Neutrophil (primary cell): ENCODE results near the gene ATP1A2.

Experiments used
- H3K27ac ChIP-seq: fragments of 200-600 bp; sonication (generic); 2 replicates; pipeline ENCODE4 v1.5.1; 2016; ENCODE audit warnings: mild to moderate bottlenecking, moderate library complexity
- H3K27me3 ChIP-seq: fragments of 200-600 bp; sonication (generic); 2 replicates; pipeline ENCODE4 v1.6.0; 2016; ENCODE audit warnings: mild to moderate bottlenecking
- H3K36me3 ChIP-seq: fragments of 200-600 bp; sonication (generic); 2 replicates; pipeline ENCODE4 v1.5.1; 2017
- H3K4me1 ChIP-seq, 2 experiments: fragments of 200-600 bp in 1 of 2; sonication (generic) in 1 of 2; 1 replicate in 1 of 2; 2 replicates in 1 of 2; pipeline versions ENCODE4 v1.5.1 to v1.6.1; 2013 to 2016; ENCODE audit warnings: low read depth in 1 of 2, low read length in 1 of 2, mild to moderate bottlenecking in 1 of 2, moderate library complexity in 1 of 2; ENCODE audit not compliant: control insufficient read depth in 1 of 2, insufficient read depth in 1 of 2
- H3K4me3 ChIP-seq, 2 experiments: fragments of 200-600 bp in 1 of 2; sonication (generic) in 1 of 2; 1 replicate in 1 of 2; 2 replicates in 1 of 2; pipeline ENCODE4 v1.5.1; 2013 to 2016; ENCODE audit warnings: low read depth in 1 of 2, low read length in 1 of 2, mild to moderate bottlenecking in 1 of 2, moderate library complexity in 1 of 2
- H3K9me3 ChIP-seq: fragments of 200-600 bp; sonication (generic); 2 replicates; pipeline ENCODE4 v1.5.1; 2016
- TF ChIP-seq, protein P1 (sequence below): fragments of 200-600 bp; sonication (generic); IDR thresholded peaks from 2 replicates; pipeline ENCODE4 v1.5.1; 2016; ENCODE audit warnings: antibody characterized with exemption

Gene ATP1A2

GRCh38 chr1:160128636-160129035 is 13.1 kb downstream of the ATP1A2 start:
- H3K9me3 ChIP-seq, result no peaks in the 10 kb centered on the region
- H3K4me1 ChIP-seq, result no peaks in the 10 kb centered on the region
- TF ChIP-seq, protein P1, sequence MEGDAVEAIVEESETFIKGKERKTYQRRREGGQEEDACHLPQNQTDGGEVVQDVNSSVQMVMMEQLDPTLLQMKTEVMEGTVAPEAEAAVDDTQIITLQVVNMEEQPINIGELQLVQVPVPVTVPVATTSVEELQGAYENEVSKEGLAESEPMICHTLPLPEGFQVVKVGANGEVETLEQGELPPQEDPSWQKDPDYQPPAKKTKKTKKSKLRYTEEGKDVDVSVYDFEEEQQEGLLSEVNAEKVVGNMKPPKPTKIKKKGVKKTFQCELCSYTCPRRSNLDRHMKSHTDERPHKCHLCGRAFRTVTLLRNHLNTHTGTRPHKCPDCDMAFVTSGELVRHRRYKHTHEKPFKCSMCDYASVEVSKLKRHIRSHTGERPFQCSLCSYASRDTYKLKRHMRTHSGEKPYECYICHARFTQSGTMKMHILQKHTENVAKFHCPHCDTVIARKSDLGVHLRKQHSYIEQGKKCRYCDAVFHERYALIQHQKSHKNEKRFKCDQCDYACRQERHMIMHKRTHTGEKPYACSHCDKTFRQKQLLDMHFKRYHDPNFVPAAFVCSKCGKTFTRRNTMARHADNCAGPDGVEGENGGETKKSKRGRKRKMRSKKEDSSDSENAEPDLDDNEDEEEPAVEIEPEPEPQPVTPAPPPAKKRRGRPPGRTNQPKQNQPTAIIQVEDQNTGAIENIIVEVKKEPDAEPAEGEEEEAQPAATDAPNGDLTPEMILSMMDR, result no peak
- H3K27ac ChIP-seq, result no peak overlapping the region
- H3K36me3 ChIP-seq, result no peaks in the 10 kb centered on the region
- H3K4me3 ChIP-seq, result no peak overlapping the region
- no peaks in the 10 kb centered on the region for H3K27me3 ChIP-seq

DNA sequence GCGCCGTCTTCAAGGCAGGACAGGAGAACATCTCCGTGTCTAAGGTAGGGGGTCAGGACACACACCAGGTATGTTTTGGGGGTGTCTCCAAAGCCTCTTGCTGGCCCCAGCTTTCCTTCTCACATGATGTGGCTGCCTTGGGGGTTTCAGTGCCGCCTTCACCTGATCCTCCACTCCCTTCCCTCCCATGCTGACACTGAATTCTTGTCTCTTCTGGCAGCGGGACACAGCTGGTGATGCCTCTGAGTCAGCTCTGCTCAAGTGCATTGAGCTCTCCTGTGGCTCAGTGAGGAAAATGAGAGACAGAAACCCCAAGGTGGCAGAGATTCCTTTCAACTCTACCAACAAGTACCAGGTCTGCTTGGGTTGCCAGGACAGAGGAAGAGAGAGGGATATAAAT is 13.5 kb downstream of the ATP1A2 start:
- TF ChIP-seq, protein P1, result no peak
- Histone ChIP-seq H3K4me1 (no peaks in the 10 kb centered on the region), H3K36me3 (no peaks in the 10 kb centered on the region), H3K27me3 (no peaks in the 10 kb centered on the region), H3K4me3 (no peak overlapping the region), H3K9me3 (no peaks in the 10 kb centered on the region), H3K27ac (no peak overlapping the region)

- Histone ChIP-seq H3K36me3 (no peaks in the 10 kb centered on the region), H3K4me3 (no peak overlapping the region), H3K27ac (no peak overlapping the region), H3K27me3 (no peaks in the 10 kb centered on the region), H3K4me1 (no peaks in the 10 kb centered on the region), H3K9me3 (no peaks in the 10 kb centered on the region)
- TF ChIP-seq, protein P1, result no peak
These were observed 14.0 kb downstream of the ATP1A2 start for GRCh38 chr1:160129558-160129957.

DNA sequence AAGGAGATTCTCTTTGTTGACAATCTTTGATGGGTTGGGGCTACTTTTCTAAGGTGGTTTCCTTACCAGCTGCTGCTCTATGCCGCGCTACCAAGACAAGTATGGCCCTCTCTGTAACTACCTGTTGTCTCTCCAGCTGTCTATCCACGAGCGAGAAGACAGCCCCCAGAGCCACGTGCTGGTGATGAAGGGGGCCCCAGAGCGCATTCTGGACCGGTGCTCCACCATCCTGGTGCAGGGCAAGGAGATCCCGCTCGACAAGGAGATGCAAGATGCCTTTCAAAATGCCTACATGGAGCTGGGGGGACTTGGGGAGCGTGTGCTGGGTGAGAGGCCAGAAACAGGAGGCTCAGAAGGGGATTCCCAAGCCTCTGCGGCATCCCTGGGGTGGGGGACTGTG is 14.4 kb downstream of the ATP1A2 start:
- Histone ChIP-seq H3K27ac (no peak overlapping the region), H3K4me3 (no peak overlapping the region), H3K36me3 (no peaks in the 10 kb centered on the region), H3K9me3 (no peaks in the 10 kb centered on the region), H3K4me1 (no peaks in the 10 kb centered on the region), H3K27me3 (no peaks in the 10 kb centered on the region)
- TF ChIP-seq, protein P1, result no peak

DNA sequence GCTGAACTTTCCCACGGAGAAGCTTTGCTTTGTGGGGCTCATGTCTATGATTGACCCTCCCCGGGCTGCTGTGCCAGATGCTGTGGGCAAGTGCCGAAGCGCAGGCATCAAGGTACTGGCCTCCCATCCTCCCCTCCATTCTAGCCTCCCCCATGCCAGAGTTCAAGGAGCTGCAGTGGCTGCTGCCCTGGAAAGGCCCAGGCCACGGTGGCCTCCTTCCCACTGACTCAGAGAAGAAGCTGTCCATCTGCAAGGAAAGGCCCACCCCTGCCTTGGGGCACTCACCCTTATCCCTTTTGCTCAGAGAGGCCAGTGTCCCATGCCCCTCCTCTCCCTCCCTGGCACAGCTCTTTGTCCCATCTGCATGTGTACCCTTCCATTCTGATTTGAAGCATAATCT is 14.9 kb downstream of the ATP1A2 start:
- Histone ChIP-seq H3K4me3 (no peak overlapping the region), H3K9me3 (no peaks in the 10 kb centered on the region), H3K36me3 (no peaks in the 10 kb centered on the region), H3K4me1 (no peaks in the 10 kb centered on the region), H3K27ac (no peak overlapping the region), H3K27me3 (no peaks in the 10 kb centered on the region)
- TF ChIP-seq, protein P1, result no peak

DNA sequence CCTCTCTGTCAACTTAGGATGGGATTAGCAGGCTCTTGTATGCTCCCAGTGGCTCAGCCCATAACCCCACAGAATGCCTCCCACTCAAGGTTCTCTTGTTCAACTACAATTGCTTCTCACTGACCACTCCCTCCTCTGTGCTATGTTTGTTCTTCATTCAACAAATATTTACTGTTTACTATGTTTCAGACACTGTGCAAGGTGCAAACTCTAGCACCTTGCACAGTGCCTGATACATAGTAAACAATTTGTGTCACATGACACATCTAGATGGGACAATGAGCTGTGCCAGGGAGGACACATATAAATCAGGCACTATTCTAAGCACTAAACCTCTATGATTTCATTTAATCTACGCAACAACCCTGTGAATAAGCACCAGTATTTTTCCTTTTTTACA is 15.4 kb downstream of the ATP1A2 start:
- H3K4me3 ChIP-seq, result no peak overlapping the region
- H3K4me1 ChIP-seq, result no peaks in the 10 kb centered on the region
- no peaks in the 10 kb centered on the region for H3K9me3 ChIP-seq
- TF ChIP-seq, protein P1, result no peak
- H3K27me3 ChIP-seq, result no peaks in the 10 kb centered on the region
- no peak overlapping the region for H3K27ac ChIP-seq
- H3K36me3 ChIP-seq, result no peaks in the 10 kb centered on the region
